HEK293 (cell line): ENCODE data around the gene MRPL23.

Experiments
- CTCF ChIP-seq: fragments of 450-650 bp; formaldehyde crosslinking; IDR thresholded peaks from 2 replicates; pipeline ENCODE4 v1.5.1; 2016; ENCODE audit warnings: missing biosample characterization, missing genetic modification characterization
- KLF10 ChIP-seq: fragments of 450-650 bp; IDR thresholded peaks from 2 replicates; pipeline ENCODE4 v1.5.1; 2018; ENCODE audit warnings: missing biosample characterization, mild to moderate bottlenecking, missing genetic modification characterization
- YY1 ChIP-seq: fragments of 450-650 bp; formaldehyde crosslinking; IDR thresholded peaks from 2 replicates; pipeline ENCODE4 v1.5.1; 2018; ENCODE audit warnings: missing biosample characterization, missing genetic modification characterization
- ZNF140 ChIP-seq: fragments of 450-650 bp; formaldehyde crosslinking; IDR thresholded peaks from 2 replicates; pipeline ENCODE4 v1.5.1; 2016; ENCODE audit warnings: missing biosample characterization, missing genetic modification characterization
- ZNF530 ChIP-seq: fragments of 450-650 bp; formaldehyde crosslinking; IDR thresholded peaks from 2 replicates; pipeline ENCODE4 v1.5.1; 2016; ENCODE audit warnings: low read depth, missing biosample characterization, missing genetic modification characterization
- ZNF626 ChIP-seq: fragments of 450-650 bp; sonication (Bioruptor Pico); formaldehyde crosslinking; IDR thresholded peaks from 2 replicates; pipeline ENCODE4 v1.5.1; 2018; ENCODE audit warnings: missing biosample characterization, missing genetic modification characterization, inconsistent platforms
- ZNF747 ChIP-seq: fragments of 450-650 bp; formaldehyde crosslinking; IDR thresholded peaks from 2 replicates; pipeline ENCODE4 v1.5.1; 2016; ENCODE audit warnings: missing biosample characterization, missing genetic modification characterization
- TF ChIP-seq, protein P1 (sequence below): fragments of 450-650 bp; formaldehyde crosslinking; conservative IDR thresholded peaks from 2 replicates; pipeline ENCODE4 v1.5.1; 2016; ENCODE audit warnings: low read depth, missing biosample characterization, missing genetic modification characterization
- TF ChIP-seq, protein P2 (sequence below): fragments of 450-650 bp; formaldehyde crosslinking; IDR thresholded peaks from 2 replicates; pipeline ENCODE4 v1.5.1; 2016; ENCODE audit warnings: missing biosample characterization, missing genetic modification characterization
- TF ChIP-seq, protein P3 (sequence below): fragments of 450-650 bp; formaldehyde crosslinking; IDR thresholded peaks from 2 replicates; pipeline ENCODE4 v1.5.1; 2016; ENCODE audit warnings: missing biosample characterization, missing genetic modification characterization

DNA sequence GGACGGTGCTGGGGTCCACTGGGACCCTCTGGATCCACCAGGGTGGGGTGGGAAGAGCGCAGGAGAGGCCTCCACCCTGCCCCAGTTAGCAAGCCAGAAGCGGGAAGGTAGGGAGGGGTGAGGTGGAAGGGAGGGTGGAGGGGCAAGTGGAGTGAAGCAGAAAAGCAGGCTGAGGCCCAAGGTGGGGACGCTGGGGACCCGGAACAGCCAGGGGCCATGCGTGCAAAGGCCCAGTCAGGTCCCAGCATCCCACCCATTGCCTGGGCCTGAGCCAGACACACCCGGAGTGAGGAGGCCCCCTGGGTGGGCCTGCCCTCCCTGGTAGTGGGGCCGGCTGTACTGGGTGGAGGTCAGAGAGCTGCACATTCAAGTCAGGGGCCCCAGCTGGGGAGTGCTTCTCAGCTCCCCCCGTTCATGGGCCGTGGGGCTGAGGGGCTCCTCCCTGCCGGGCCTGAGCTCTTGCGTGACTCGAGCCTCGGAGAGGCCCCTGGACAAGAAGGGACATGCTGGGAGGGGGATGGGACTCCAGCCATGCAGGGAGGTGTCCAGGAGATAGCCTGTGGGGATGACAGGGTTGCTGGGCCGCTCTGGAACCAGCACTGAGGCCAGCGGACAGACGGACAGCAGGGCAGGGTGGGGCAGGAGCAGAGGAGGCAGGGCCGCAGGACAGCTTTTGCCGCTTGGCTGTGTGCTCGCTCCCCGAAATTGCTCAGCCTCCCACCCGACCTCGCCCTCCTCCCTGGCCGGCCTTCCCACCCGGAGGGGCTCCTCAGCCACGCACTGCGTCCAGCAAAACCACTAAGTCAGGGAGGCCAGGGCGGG, 19.9 kb upstream of the MRPL23 start:
- TF ChIP-seq YY1 (tag by site-specific recombination) = no peak
- TF ChIP-seq ZNF747 = no peak
- TF ChIP-seq, protein P1, sequence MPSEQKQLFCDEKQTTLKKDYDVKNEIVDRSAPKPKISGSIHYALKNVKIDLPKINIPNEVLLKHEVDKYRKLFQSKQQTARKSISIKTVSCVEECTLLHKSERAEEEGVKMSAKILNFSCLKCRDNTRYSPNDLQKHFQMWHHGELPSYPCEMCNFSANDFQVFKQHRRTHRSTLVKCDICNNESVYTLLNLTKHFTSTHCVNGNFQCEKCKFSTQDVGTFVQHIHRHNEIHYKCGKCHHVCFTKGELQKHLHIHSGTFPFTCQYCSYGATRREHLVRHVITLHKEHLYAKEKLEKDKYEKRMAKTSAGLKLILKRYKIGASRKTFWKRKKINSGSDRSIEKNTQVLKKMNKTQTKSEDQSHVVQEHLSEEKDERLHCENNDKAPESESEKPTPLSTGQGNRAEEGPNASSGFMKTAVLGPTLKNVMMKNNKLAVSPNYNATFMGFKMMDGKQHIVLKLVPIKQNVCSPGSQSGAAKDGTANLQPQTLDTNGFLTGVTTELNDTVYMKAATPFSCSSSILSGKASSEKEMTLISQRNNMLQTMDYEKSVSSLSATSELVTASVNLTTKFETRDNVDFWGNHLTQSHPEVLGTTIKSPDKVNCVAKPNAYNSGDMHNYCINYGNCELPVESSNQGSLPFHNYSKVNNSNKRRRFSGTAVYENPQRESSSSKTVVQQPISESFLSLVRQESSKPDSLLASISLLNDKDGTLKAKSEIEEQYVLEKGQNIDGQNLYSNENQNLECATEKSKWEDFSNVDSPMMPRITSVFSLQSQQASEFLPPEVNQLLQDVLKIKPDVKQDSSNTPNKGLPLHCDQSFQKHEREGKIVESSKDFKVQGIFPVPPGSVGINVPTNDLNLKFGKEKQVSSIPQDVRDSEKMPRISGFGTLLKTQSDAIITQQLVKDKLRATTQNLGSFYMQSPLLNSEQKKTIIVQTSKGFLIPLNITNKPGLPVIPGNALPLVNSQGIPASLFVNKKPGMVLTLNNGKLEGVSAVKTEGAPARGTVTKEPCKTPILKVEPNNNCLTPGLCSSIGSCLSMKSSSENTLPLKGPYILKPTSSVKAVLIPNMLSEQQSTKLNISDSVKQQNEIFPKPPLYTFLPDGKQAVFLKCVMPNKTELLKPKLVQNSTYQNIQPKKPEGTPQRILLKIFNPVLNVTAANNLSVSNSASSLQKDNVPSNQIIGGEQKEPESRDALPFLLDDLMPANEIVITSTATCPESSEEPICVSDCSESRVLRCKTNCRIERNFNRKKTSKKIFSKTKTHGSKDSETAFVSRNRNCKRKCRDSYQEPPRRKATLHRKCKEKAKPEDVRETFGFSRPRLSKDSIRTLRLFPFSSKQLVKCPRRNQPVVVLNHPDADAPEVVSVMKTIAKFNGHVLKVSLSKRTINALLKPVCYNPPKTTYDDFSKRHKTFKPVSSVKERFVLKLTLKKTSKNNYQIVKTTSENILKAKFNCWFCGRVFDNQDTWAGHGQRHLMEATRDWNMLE (tag by site-specific recombination) = no peak
- TF ChIP-seq KLF10 (tag by site-specific recombination) = no peak
- TF ChIP-seq, protein P2, sequence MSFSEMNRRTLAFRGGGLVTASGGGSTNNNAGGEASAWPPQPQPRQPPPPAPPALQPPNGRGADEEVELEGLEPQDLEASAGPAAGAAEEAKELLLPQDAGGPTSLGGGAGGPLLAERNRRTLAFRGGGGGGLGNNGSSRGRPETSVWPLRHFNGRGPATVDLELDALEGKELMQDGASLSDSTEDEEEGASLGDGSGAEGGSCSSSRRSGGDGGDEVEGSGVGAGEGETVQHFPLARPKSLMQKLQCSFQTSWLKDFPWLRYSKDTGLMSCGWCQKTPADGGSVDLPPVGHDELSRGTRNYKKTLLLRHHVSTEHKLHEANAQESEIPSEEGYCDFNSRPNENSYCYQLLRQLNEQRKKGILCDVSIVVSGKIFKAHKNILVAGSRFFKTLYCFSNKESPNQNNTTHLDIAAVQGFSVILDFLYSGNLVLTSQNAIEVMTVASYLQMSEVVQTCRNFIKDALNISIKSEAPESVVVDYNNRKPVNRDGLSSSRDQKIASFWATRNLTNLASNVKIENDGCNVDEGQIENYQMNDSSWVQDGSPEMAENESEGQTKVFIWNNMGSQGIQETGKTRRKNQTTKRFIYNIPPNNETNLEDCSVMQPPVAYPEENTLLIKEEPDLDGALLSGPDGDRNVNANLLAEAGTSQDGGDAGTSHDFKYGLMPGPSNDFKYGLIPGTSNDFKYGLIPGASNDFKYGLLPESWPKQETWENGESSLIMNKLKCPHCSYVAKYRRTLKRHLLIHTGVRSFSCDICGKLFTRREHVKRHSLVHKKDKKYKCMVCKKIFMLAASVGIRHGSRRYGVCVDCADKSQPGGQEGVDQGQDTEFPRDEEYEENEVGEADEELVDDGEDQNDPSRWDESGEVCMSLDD (tag by site-specific recombination) = no peak
- no peak for TF ChIP-seq CTCF (tag by site-specific recombination)
- no peak for TF ChIP-seq ZNF626
- TF ChIP-seq, protein P3, sequence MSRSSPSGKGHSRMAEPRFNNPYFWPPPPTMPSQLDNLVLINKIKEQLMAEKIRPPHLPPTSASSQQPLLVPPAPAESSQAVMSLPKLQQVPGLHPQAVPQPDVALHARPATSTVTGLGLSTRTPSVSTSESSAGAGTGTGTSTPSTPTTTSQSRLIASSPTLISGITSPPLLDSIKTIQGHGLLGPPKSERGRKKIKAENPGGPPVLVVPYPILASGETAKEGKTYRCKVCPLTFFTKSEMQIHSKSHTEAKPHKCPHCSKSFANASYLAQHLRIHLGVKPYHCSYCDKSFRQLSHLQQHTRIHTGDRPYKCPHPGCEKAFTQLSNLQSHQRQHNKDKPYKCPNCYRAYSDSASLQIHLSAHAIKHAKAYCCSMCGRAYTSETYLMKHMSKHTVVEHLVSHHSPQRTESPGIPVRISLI (tag by site-specific recombination) = no peak
- TF ChIP-seq ZNF530 (tag by site-specific recombination) = no peak
- no peak for TF ChIP-seq ZNF140
